Activated CD8-positive, alpha-beta T cell treated with anti-CD3 and anti-CD28 coated beads for 36 hours (primary cell): Measurements from ENCODE around the gene SFT2D2. TPM values are rescaled to one million over a fixed set of nuclear protein-coding genes. Genes with fewer than 3 reads are reported as not detected.

Experiments
- ATAC-seq: fragments of 200-7000 bp; cut with Tn5 transposase; one replicate; pipeline ENCODE4 v1.10.0; 2021; ENCODE audit warnings: mild to moderate bottlenecking, moderate library complexity
- CTCF ChIA-PET: fragments of 350-600 bp; sonication (Branson Sonifier 250); formaldehyde crosslinking; loops from one replicate; lab custom pipeline; 2021; ENCODE audit warnings: antibody characterized with exemption; lab: Charles Lee
- POLR2A ChIA-PET: fragments of 350-600 bp; sonication (Branson Sonifier 250); formaldehyde crosslinking; loops from one replicate; lab custom pipeline; 2021; ENCODE audit warnings: antibody characterized with exemption; lab: Charles Lee
- DNase-seq: peaks from one replicate; pipeline ENCODE4 v3.0.0-alpha.2; 2020
- H3K27ac Mint-ChIP-seq: one replicate; pipeline ENCODE4 v1.8.0; 2021; ENCODE audit warnings: mild to moderate bottlenecking, mixed read lengths
- H3K27me3 Mint-ChIP-seq: one replicate; pipeline ENCODE4 v1.8.0; 2021; ENCODE audit warnings: mixed read lengths
- H3K36me3 Mint-ChIP-seq: one replicate; pipeline ENCODE4 v1.8.0; 2021; ENCODE audit warnings: low read depth, mixed read lengths
- H3K4me1 Mint-ChIP-seq: one replicate; pipeline ENCODE4 v1.8.0; 2021; ENCODE audit warnings: low read depth, mixed read lengths
- H3K4me3 Mint-ChIP-seq: one replicate; pipeline ENCODE4 v1.8.0; 2021; ENCODE audit warnings: mild to moderate bottlenecking, moderate library complexity, mixed read lengths
- H3K9me3 Mint-ChIP-seq: one replicate; pipeline ENCODE4 v1.8.0; 2021; ENCODE audit warnings: mixed read lengths
- intact Hi-C: fragments of 100-400 bp; cut with micrococcal nuclease; formaldehyde crosslinking; loops from one replicate; pipeline ENCODE4 v1.10.0; 2022
- total RNA-seq, 2 experiments: library from RNA; stranded (reverse); gene quantifications; one replicate each; pipeline ENCODE4 v1.2.3, GENCODE V29; 2021
- TF ChIP-seq, protein P1 (sequence below): fragments of 200-600 bp; IDR thresholded peaks from one replicate; pipeline ENCODE4 v1.8.0; 2022; ENCODE audit warnings: antibody characterized with exemption, mild to moderate bottlenecking

The SFT2D2 gene
- total RNA-seq, 2 experiments from 2014 or later = 30.8 to 31.4 TPM

DNA sequence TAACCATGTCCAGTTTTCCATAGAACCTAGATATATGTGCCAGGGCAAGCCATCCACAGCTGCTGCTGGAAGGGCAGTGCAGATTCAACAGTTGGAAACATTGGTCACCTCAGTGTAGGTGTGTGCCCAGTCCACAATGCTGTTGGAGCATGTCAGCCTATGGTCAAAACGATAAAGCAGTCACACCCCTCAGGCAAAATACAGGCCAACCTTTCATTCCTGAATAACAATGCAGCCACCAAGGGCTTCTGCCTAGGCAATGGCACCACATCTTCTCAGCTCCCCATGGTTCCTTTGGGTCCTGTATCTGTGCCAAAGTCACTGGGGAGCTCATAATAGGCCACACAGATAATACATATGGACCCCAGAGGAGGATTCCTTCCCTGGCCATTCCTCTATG, 39.8 kb downstream of the SFT2D2 start:
- ChIA-PET POLR2A (no interaction called here), CTCF (no interaction called here)
- DNase-seq (no peak), ATAC-seq (no peak)
- Mint-ChIP-seq H3K27me3 (no peaks in the 10 kb centered on the region), H3K4me1 (peaks cover 10% of the 10 kb centered on the region), H3K36me3 (peaks cover 21% of the 10 kb centered on the region), H3K9me3 (no peaks in the 10 kb centered on the region), H3K27ac (no peak overlapping the region), H3K4me3 (no peak overlapping the region)
- intact Hi-C loops = no loop called here
- TF ChIP-seq, protein P1, sequence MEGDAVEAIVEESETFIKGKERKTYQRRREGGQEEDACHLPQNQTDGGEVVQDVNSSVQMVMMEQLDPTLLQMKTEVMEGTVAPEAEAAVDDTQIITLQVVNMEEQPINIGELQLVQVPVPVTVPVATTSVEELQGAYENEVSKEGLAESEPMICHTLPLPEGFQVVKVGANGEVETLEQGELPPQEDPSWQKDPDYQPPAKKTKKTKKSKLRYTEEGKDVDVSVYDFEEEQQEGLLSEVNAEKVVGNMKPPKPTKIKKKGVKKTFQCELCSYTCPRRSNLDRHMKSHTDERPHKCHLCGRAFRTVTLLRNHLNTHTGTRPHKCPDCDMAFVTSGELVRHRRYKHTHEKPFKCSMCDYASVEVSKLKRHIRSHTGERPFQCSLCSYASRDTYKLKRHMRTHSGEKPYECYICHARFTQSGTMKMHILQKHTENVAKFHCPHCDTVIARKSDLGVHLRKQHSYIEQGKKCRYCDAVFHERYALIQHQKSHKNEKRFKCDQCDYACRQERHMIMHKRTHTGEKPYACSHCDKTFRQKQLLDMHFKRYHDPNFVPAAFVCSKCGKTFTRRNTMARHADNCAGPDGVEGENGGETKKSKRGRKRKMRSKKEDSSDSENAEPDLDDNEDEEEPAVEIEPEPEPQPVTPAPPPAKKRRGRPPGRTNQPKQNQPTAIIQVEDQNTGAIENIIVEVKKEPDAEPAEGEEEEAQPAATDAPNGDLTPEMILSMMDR = no peak

DNA sequence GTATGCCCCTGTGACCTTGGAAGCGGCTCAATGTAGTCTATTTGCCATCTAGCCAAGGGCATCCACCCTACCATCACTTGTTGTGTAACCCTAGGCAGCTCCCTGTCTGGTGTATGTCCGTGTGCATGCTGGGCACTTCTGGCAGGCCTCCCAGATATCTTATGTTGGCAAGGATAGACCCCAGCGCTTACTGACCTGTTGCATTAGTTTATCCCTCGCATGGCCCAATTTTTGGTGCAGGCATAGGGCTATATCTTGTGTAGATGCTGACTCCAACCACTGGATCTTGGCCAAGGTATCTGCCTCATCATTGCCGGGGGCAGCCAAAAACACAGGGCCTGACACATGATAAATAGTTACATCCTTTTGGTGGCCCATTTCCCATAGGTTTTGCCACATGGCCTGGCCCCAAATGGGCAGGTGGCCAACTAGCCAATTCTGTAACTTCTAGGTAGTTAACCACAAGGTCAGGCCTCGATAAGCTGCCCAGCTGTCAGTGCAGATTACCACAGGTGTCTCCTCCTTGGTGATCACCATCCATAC, 40.9 kb downstream of the SFT2D2 start:
- no peaks in the 10 kb centered on the region for H3K9me3 Mint-ChIP-seq
- DNase-seq = no peak
- H3K27ac Mint-ChIP-seq = no peak overlapping the region
- ChIA-PET POLR2A (no interaction called here), CTCF (no interaction called here)
- H3K4me3 Mint-ChIP-seq = no peak overlapping the region
- intact Hi-C loops = no loop called here
- H3K27me3 Mint-ChIP-seq = no peaks in the 10 kb centered on the region
- H3K4me1 Mint-ChIP-seq = no peaks in the 10 kb centered on the region
- H3K36me3 Mint-ChIP-seq = peaks cover 17% of the 10 kb centered on the region
- ATAC-seq = no peak
- TF ChIP-seq, protein P1 = no peak

DNA sequence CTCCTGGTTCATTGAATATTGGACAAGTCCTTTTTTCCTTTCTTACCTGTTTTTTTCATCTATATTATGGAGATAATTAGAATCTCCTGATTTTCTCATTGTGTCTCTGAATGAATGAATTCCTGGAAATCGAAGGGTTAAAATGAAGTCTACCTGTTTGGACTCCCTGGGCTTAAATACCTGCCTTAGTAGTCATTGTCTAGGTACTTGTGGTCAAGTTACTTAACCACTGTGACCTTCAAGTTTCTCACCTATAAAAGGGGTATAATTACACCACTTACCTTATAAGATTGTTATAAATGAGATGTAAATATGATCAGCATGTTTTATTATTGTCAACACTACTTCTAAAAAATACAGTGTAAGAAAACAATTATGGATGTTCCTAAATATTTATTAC, 45.8 kb downstream of the SFT2D2 start:
- no peak for ATAC-seq

DNA sequence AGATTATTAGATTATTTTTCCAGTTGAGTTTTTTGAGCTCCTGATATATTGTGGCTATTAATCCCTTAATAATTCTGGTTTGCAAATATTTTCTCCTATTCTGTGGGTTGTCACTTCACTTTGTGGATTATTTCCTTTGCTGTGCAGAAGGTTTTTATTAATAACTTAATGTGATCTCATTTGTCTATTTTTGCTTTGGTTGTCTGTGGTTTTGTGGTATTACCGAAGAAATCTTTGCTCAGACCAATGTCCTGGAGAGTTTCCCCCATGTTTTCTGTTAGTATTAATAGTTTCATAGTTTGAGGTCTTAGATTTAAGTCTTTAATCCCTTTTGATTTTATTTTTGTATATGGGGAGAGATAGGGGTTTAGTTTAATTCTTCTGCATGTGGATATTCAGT, 47.8 kb downstream of the SFT2D2 start:
- peaks cover 6% of the 10 kb centered on the region for H3K36me3 Mint-ChIP-seq
- H3K27ac Mint-ChIP-seq = no peak overlapping the region
- TF ChIP-seq, protein P1 = no peak
- ATAC-seq = no peak
- ChIA-PET CTCF (interaction anchor here (1.8 kb wide), 1 partner anchor 39 kb away, joined by 4 read pairs; no protein-coding TSS in a partner anchor), POLR2A (no interaction called here)
- H3K4me1 Mint-ChIP-seq = peaks cover 2% of the 10 kb centered on the region
- no peak overlapping the region for H3K4me3 Mint-ChIP-seq
- no peaks in the 10 kb centered on the region for H3K27me3 Mint-ChIP-seq
- intact Hi-C loops = no loop called here
- DNase-seq = no peak
- peaks cover 3% of the 10 kb centered on the region for H3K9me3 Mint-ChIP-seq

More for the DNA sequence above, 45.8 kb downstream of the SFT2D2 start:
- POLR2A ChIA-PET = no interaction called here
- intact Hi-C loops = no loop called here
- Mint-ChIP-seq H3K27ac (no peak overlapping the region), H3K4me3 (no peak overlapping the region), H3K4me1 (peaks cover 2% of the 10 kb centered on the region), H3K9me3 (peaks cover 2% of the 10 kb centered on the region), H3K36me3 (peaks cover 6% of the 10 kb centered on the region), H3K27me3 (no peaks in the 10 kb centered on the region)
- CTCF ChIA-PET = no interaction called here
- no peak for DNase-seq
- TF ChIP-seq, protein P1 = no peak

DNA sequence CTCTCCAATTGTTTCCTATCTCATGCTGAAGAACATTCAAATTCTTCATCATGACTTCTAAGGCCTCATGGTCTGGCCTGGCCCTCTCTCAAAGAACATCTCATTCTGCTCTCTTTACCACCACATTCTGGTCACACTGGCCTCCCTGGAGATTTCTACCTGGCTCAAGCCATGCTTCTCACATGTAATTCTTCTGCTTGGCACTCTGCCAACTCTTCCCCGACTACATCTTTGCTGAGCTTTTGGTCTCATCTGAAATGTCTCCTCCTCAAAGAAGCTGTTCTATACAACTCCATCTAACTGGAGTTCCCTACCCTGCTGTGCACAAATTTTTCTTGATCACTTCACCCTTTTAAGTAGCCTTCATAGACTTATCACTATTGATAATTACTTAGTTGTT, 53.4 kb downstream of the SFT2D2 start:
- H3K27me3 Mint-ChIP-seq = no peaks in the 10 kb centered on the region
- no peak overlapping the region for H3K4me3 Mint-ChIP-seq
- peaks cover 1% of the 10 kb centered on the region for H3K9me3 Mint-ChIP-seq
- ChIA-PET CTCF (no interaction called here), POLR2A (no interaction called here)
- H3K4me1 Mint-ChIP-seq = no peaks in the 10 kb centered on the region
- no peak overlapping the region for H3K27ac Mint-ChIP-seq
- TF ChIP-seq, protein P1 = no peak
- ATAC-seq = no peak
- H3K36me3 Mint-ChIP-seq = no peaks in the 10 kb centered on the region
- intact Hi-C loops = no loop called here
- no peak for DNase-seq
